GM13976 (cell line): ENCODE measurements around the gene VANGL2.
"Not testable (repeated sequence)": the region's sequence is repeated elsewhere in the genome, so short reads cannot be mapped to it uniquely, and the experiment has no call there.

ENCODE experiments used
- DNase-seq: peaks from one replicate; pipeline ENCODE4 v3.0.0; 2012; ENCODE audit warnings: low spot score
- in situ Hi-C: fragments of 300-500 bp; cut with MboI; formaldehyde crosslinking; loops from one replicate; pipeline ENCODE4 v1.12.0; 2022; ENCODE audit warnings: low sequenced_read_pairs, mixed read lengths, inconsistent platforms; ENCODE audit not compliant: unreplicated experiment
- TF ChIP-seq, protein P1 (sequence below): IDR thresholded peaks from 2 replicates; pipeline ENCODE4 v1.5.1; 2012; ENCODE audit warnings: borderline replicate concordance, mild to moderate bottlenecking; ENCODE audit not compliant: insufficient read depth; ENCODE audit errors: extremely low read depth, missing control alignments, control extremely low read depth

The VANGL2 gene

DNA sequence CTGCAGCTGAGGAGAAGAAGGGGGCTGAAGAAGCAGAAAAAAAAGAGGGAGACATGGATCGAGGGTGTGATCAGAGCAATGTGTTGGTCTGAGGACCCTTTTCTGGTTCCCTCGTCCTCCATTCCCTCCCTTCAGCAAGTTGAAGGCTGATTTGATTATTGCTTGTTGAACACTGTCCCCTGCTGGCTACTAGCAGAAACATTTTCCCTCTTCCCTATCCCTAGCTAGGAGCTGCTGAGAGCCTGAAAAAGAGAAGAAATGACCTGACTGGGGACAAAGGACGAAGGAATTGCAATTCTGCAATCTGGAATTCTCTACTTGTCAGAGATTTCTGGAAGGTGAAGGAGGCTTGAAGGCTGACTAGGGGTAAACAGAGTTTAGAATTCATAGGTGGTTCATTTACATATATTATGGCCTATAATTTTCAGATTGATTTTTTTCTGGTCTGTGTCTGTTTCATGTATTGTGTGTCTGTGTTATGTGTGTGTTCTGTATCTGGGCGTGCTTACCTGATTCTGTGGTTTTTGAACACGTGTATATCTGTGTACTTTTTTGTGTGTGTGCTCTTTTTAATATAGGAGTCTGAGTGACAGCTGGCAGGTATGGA, 23.7 kb upstream of the VANGL2 start:
- DNase-seq, result peak; percentile 73
- in situ Hi-C loops, result loop anchor here (10.0 kb wide), 2 partner anchors 182 to 282 kb away; partner anchors contain the start of genes CASQ1 and IGSF8
- TF ChIP-seq, protein P1, sequence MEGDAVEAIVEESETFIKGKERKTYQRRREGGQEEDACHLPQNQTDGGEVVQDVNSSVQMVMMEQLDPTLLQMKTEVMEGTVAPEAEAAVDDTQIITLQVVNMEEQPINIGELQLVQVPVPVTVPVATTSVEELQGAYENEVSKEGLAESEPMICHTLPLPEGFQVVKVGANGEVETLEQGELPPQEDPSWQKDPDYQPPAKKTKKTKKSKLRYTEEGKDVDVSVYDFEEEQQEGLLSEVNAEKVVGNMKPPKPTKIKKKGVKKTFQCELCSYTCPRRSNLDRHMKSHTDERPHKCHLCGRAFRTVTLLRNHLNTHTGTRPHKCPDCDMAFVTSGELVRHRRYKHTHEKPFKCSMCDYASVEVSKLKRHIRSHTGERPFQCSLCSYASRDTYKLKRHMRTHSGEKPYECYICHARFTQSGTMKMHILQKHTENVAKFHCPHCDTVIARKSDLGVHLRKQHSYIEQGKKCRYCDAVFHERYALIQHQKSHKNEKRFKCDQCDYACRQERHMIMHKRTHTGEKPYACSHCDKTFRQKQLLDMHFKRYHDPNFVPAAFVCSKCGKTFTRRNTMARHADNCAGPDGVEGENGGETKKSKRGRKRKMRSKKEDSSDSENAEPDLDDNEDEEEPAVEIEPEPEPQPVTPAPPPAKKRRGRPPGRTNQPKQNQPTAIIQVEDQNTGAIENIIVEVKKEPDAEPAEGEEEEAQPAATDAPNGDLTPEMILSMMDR, result peak; percentile 92

DNA sequence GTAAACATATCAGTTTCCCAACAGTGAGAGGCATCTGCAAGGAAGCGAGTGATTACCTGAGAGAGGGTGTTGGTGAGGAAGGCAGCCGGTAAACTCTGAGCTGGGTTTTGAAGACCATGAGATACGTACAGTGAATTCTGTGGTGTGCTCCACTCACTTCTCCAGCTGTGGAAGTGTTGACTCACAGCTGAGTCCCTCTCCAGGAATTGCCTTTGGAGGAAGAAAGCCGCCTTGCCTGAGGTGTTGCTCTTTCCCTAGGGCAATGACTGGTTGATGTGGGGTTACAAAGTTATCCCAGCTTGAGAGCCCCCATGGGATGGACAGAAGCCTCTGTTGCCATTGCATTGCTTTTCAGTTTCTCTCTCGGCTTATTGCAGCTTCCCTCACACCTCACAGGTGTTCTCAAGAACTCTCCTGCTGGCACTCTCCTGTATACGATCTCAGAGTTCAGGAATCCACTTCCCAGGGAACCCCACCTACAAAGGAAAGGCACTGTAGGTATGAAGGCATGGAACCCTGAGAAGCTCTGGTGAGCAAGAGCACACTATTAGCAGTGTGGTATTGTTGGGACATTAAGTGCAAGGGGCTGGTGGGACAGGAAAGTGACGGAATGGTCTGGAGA, 22.7 kb upstream of the VANGL2 start:
- no peak for DNase-seq
- in situ Hi-C loops, result loop anchor here (10.0 kb wide), 2 partner anchors 183 to 283 kb away; partner anchors contain the start of genes CASQ1 and IGSF8
- TF ChIP-seq, protein P1, result no peak

DNA sequence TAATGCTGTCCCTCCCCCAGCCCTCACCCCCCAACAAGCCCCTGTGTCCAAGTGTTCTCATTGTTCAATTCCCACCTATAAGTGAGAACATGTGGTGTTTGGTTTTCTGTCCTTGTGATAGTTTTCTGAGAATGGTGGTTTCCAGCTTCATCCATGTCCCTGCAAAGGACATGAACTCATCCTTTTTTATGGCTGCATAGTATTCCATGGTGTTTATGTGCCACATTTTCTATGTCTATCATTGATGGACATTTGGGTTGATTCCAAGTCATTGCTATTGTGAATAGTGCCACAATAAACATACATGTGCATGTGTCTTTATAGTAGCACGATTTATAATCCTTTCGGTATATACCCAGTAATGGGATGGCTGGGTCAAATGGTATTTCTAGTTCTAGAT, 15.6 kb upstream of the VANGL2 start:
- DNase-seq, in situ Hi-C loops: not testable (repeated sequence)

- DNase-seq, in situ Hi-C loops: not testable (repeated sequence)
Observed at GRCh38 chr1:160388406-160388805, 12.0 kb upstream of the VANGL2 start.

- in situ Hi-C loops, result no loop called here
- DNase-seq, result no peak
- TF ChIP-seq, protein P1, result no peak
Observed at GRCh38 chr1:160394673-160395072, 5.7 kb upstream of the VANGL2 start.

- no peak for DNase-seq
- in situ Hi-C loops, result no loop called here
- TF ChIP-seq, protein P1, result no peak
Observed at GRCh38 chr1:160397651-160398050, 2.7 kb upstream of the VANGL2 start.

DNA sequence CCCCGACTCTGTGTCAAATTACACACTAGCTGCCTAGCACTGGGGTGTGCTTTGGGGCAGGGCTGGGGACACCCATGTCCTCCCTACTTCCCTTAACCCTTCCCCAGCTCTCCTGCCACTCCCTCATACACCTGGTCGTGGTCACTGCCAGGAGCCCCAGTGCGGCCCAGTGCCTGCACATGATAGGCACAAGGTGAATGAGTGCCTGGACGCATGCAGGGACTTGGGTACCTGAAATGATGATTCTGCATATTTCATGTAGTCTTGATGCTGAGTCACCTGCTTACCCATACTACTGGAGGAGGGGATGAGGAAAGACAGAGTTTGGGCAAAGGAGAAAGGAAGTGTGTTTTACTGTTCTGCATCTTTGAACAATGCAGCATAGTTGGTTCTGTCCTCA, 1.5 kb upstream of the VANGL2 start:
- TF ChIP-seq, protein P1, result no peak
- in situ Hi-C loops, result no loop called here
- DNase-seq, result no peak
